GM19193 (cell line): ENCODE data around the gene CCDC68.

ENCODE experiments used
- POLR2A ChIP-seq: IDR thresholded peaks from 4 replicates; pipeline ENCODE4 v1.6.1; 2011; ENCODE audit not compliant: insufficient read depth, insufficient read length; ENCODE audit errors: extremely low read depth

CCDC68 gene

GRCh38 chr18:54877076-54877475, 82.2 kb downstream of the CCDC68 start:
- TF ChIP-seq POLR2A, result no peak

- no peak for TF ChIP-seq POLR2A
Measured at GRCh38 chr18:54875063-54875462, 84.2 kb downstream of the CCDC68 start.

DNA sequence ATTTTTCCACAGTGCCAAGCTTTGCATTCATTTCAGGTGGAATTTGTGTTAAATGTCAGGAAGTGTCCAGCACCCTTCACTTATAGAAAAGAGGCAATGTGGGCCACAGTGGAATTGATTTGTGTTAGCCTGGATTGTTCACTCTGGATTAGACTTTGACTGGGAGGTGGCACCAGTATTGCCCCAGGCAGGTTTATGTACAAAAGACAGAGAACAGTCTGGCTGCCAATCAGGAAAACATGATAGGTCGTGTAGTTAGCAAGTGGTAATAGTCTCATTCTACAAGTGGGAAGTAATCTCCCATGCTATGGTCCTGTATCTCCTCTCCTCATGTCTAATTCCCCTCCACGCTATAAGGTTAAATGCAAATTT, 85.4 kb downstream of the CCDC68 start:
- TF ChIP-seq POLR2A, result no peak

DNA sequence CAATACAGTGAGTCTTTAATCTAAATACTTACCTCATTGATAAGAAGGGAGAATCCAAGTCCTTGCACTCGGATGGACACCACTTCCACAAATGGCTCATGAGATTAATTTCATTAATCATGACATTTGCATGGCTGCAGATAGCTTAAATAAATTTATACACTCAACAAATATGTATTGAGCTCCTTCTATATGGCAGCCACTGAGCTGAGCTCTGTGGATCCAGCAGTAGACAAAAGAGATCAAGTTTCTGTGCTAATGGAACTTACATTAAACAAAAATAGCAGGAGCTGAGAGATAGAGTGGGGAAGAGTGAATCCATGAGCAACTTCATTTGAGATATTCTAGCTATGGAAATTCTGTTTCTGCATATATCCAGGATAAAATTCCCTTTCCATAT, 86.6 kb downstream of the CCDC68 start:
- no peak for TF ChIP-seq POLR2A

GRCh38 chr18:54871231-54871630, 88.0 kb downstream of the CCDC68 start:
- no peak for TF ChIP-seq POLR2A

- TF ChIP-seq POLR2A, result no peak
Measured at GRCh38 chr18:54867131-54867530, 92.1 kb downstream of the CCDC68 start.

DNA sequence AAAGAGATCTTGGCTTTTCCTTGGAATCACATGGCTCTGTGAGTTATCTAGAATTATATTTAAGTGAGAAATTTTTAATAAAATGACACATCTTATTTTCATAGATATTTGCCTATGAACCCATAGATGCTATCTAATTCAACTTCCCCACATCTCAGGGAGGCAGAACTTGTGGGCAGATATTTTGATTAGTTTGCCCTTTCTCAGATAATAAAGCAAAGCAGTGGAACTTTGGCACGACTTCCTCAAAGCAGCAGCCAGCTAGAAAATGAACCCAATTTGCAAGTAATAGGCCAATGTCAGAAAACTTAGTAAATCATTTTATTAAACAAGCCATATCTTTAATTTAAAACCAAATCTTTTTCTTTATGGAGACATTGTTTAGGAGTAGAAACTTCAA, 98.3 kb downstream of the CCDC68 start:
- TF ChIP-seq POLR2A, result no peak

DNA sequence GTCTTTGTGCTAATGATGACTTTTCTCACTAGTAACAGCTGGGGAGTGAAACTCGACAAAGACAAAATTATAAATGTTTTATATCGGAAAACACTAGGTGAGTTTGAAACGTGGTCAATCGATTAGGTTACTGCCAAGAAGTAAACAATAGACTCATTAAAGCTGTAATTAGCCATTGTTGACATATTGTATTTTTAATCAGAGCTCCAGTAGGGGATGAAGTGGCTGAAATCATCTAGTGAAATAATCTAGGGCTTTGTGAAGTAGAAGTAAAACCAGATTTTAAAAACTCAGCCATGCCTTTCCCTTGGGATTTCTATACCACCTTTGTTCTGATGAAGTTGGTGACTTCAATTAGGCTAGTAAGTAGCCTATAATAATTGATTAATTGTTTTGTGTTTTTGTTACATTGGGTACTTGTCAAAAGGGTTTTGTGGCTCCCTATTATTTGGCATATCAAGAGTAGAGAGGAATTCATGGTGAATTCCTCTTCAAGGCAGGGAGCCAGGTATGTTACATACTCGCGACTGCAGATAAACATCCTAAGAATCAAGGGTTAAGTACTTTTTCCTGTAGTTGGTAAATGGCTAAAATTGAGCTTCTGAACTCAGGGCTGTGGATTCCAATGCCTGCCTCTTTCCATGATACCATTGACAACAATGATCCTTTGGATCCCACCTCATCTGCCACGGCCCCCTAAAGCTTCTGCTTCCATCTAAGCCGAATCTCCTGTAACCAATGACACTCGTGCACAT, 99.4 kb downstream of the CCDC68 start:
- no peak for TF ChIP-seq POLR2A

GRCh38 chr18:54857499-54857898, 101.8 kb downstream of the CCDC68 start:
- TF ChIP-seq POLR2A, result no peak

DNA sequence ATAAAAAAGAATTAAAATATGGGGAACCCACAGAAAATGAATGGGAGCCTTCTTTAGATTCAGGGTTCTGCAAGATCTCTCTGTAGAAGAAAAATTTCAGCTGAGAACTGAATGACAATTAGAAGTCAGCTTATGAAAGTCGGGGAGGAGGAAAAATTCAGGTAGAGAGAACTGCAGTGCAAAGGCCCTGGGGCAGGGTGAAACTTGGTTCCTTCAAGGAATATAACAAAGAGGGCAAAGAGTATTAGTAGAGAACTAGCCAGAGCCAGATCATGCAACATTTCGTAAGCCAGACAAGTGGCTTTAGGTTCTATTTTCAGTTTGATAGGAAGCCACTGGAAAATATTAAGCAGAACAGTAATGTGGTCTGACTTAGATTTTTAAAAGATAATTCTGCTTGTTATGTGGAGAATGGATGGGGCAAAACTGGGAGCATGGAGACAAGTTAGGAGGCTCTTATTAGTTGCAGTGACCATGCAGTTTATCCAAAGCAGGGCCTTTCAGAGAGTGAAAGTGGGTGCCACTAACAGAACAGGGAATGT, 103.1 kb downstream of the CCDC68 start:
- TF ChIP-seq POLR2A, result no peak

GRCh38 chr18:54852780-54853675, 106.2 kb downstream of the CCDC68 start:
- TF ChIP-seq POLR2A, result no peak
